HG02970 (cell line): ENCODE results near the gene PAX4.

Experiments used
- ATAC-seq: cut with Tn5 transposase; IDR thresholded peaks from one replicate; pipeline ENCODE4 v1.9.1; 2021; ENCODE audit warnings: mild to moderate bottlenecking, moderate library complexity, moderate number of reproducible peaks; ENCODE audit not compliant: unreplicated experiment, low FRiP score

PAX4 gene

GRCh38 chr7:127618042-127618441 lies at the start of gene PAX4:
Gene PAX4, minus strand, starts transcription at chr7:127618142. Its CDS starts 2,214 bp downstream, at chr7:127615928.
- ATAC-seq, result no peak

- ATAC-seq, result no peak
Observed at GRCh38 chr7:127667017-127667670, 49.2 kb upstream of the PAX4 start.

GRCh38 chr7:127666602-127667001 lies 48.7 kb upstream of the PAX4 start:
- ATAC-seq, result no peak

- no peak for ATAC-seq
Observed at GRCh38 chr7:127665922-127666321, 48.0 kb upstream of the PAX4 start.

- ATAC-seq, result no peak
Observed at GRCh38 chr7:127658970-127659630, 41.2 kb upstream of the PAX4 start.

GRCh38 chr7:127657500-127657899 lies 39.6 kb upstream of the PAX4 start:
- no peak for ATAC-seq

- ATAC-seq, result no peak
Observed at GRCh38 chr7:127655720-127656119, 37.8 kb upstream of the PAX4 start.

- no peak for ATAC-seq
Observed at GRCh38 chr7:127654404-127655394, 36.8 kb upstream of the PAX4 start.

GRCh38 chr7:127653396-127653795 lies 35.5 kb upstream of the PAX4 start:
- ATAC-seq, result no peak

GRCh38 chr7:127652333-127653248 lies 34.6 kb upstream of the PAX4 start:
- no peak for ATAC-seq

- ATAC-seq, result peak; percentile 97
Observed at GRCh38 chr7:127651556-127652332, 33.8 kb upstream of the PAX4 start, which contains the start of gene SND1. Gene SND1, plus strand, starts transcription at chr7:127652194. Its CDS starts 180 bp downstream, at chr7:127652374.

GRCh38 chr7:127650847-127651555 lies 33.1 kb upstream of the PAX4 start:
- ATAC-seq, result no peak

GRCh38 chr7:127648986-127649385 lies 31.0 kb upstream of the PAX4 start:
- ATAC-seq, result no peak

- no peak for ATAC-seq
Observed at GRCh38 chr7:127647636-127648035, 29.7 kb upstream of the PAX4 start.

GRCh38 chr7:127644484-127644883 lies 26.5 kb upstream of the PAX4 start:
- ATAC-seq, result no peak

GRCh38 chr7:127638197-127638596 lies 20.3 kb upstream of the PAX4 start:
- no peak for ATAC-seq

GRCh38 chr7:127635659-127636285 lies 17.8 kb upstream of the PAX4 start:
- no peak for ATAC-seq

- no peak for ATAC-seq
Observed at GRCh38 chr7:127632276-127632910, 14.5 kb upstream of the PAX4 start.
